HepG2 (cell line): Measurements from ENCODE around the gene PEMT. TPM values are rescaled to one million over a fixed set of nuclear protein-coding genes. Genes with fewer than 3 reads are reported as not detected.

ENCODE experiments used
- CEBPB ChIP-seq: IDR thresholded peaks from 2 replicates; pipeline ENCODE4 v1.6.1; 2011; ENCODE audit warnings: low read depth, low read length, improper control_type of control experiment, borderline replicate concordance
- FIP1L1 ChIP-seq: fragments of 200-400 bp; formaldehyde crosslinking; IDR thresholded peaks from 2 replicates; pipeline ENCODE4 v1.6.1; 2018; ENCODE audit warnings: low read depth, mild to moderate bottlenecking, low read length, moderate library complexity, borderline replicate concordance; ENCODE audit not compliant: insufficient read depth
- HNRNPLL ChIP-seq: fragments of 200-400 bp; formaldehyde crosslinking; IDR thresholded peaks from 2 replicates; pipeline ENCODE4 v1.6.1; 2017; ENCODE audit warnings: mild to moderate bottlenecking, low read depth, low read length; ENCODE audit not compliant: poor library complexity, severe bottlenecking
- SRSF9 ChIP-seq: fragments of 200-400 bp; formaldehyde crosslinking; IDR thresholded peaks from 2 replicates; pipeline ENCODE4 v1.6.1; 2018; ENCODE audit warnings: borderline replicate concordance, mild to moderate bottlenecking, low read depth, low read length; ENCODE audit not compliant: insufficient read depth, poor library complexity, severe bottlenecking
- ZNF121 ChIP-seq: sonication (generic); formaldehyde crosslinking; IDR thresholded peaks from 2 replicates; pipeline ENCODE4 v1.5.0; 2020; ENCODE audit warnings: mild to moderate bottlenecking, missing genetic modification reagents
- ZNF674 ChIP-seq: sonication (generic); formaldehyde crosslinking; IDR thresholded peaks from 2 replicates; pipeline ENCODE4 v1.5.0; 2020; ENCODE audit warnings: low read depth, mild to moderate bottlenecking, missing genetic modification reagents
- ZNF850 ChIP-seq: sonication (generic); formaldehyde crosslinking; conservative IDR thresholded peaks from 2 replicates; pipeline ENCODE4 v1.9.0; 2021; ENCODE audit warnings: mild to moderate bottlenecking, missing genetic modification reagents
- polyA plus RNA-seq, 8 experiments: library from polyadenylated mRNA; depleted of rRNA in 3 of 8; stranded (reverse) in 7 of 8; unstranded in 1 of 8; fragments of >200 nt; fragmentation: Illumina TruSeq in 4 of 8; extraction: Trizol in 4 of 8; gene quantifications; 2 replicates each; pipeline versions ENCODE4 v1.2.1 to v1.2.3, GENCODE V29; 2011 to 2016; ENCODE audit warnings: low read depth in 4 of 8, missing spikeins in 1 of 8, mixed read lengths in 1 of 8; ENCODE audit not compliant: insufficient read depth in 1 of 8
- total RNA-seq, 5 experiments: library from RNA; depleted of rRNA; stranded (reverse); fragments of >200 nt; fragmentation: Illumina TruSeq; extraction: Trizol; gene quantifications; 2 replicates each; pipeline ENCODE4 v1.2.3, GENCODE V29; 2016; ENCODE audit warnings: low read depth in 1 of 5
- TF ChIP-seq, protein P1 (sequence below): sonication (generic); formaldehyde crosslinking; IDR thresholded peaks from 2 replicates; pipeline ENCODE4 v1.8.0; 2023; ENCODE audit warnings: mild to moderate bottlenecking, missing genetic modification reagents
- TF ChIP-seq, protein P2 (sequence below): sonication (generic); formaldehyde crosslinking; IDR thresholded peaks from 2 replicates; pipeline ENCODE4 v1.4.0; 2020; ENCODE audit warnings: missing genetic modification reagents, borderline replicate concordance
- TF ChIP-seq, protein P3 (sequence below): sonication (generic); formaldehyde crosslinking; IDR thresholded peaks from 2 replicates; pipeline ENCODE4 v1.4.0; 2020; ENCODE audit warnings: missing genetic modification reagents, borderline replicate concordance
- TF ChIP-seq, protein P4 (sequence below): sonication (generic); formaldehyde crosslinking; IDR thresholded peaks from 2 replicates; pipeline ENCODE4 v1.8.0; 2022; ENCODE audit warnings: mild to moderate bottlenecking, missing genetic modification reagents, borderline replicate concordance
- TF ChIP-seq, protein P5 (sequence below): sonication (generic); formaldehyde crosslinking; IDR thresholded peaks from 2 replicates; pipeline ENCODE4 v1.9.0; 2021; ENCODE audit warnings: missing genetic modification reagents, borderline replicate concordance
- TF ChIP-seq, protein P6 (sequence below): sonication (generic); formaldehyde crosslinking; IDR thresholded peaks from 2 replicates; pipeline ENCODE4 v1.8.0; 2022; ENCODE audit warnings: mild to moderate bottlenecking, missing genetic modification reagents, moderate library complexity

PEMT gene
- total and polyA plus RNA-seq, 2 of the 13 experiments (the other 11 are each of a cell fraction or from before 2014, with no cell fraction given): 31.7 to 43.6 TPM

DNA sequence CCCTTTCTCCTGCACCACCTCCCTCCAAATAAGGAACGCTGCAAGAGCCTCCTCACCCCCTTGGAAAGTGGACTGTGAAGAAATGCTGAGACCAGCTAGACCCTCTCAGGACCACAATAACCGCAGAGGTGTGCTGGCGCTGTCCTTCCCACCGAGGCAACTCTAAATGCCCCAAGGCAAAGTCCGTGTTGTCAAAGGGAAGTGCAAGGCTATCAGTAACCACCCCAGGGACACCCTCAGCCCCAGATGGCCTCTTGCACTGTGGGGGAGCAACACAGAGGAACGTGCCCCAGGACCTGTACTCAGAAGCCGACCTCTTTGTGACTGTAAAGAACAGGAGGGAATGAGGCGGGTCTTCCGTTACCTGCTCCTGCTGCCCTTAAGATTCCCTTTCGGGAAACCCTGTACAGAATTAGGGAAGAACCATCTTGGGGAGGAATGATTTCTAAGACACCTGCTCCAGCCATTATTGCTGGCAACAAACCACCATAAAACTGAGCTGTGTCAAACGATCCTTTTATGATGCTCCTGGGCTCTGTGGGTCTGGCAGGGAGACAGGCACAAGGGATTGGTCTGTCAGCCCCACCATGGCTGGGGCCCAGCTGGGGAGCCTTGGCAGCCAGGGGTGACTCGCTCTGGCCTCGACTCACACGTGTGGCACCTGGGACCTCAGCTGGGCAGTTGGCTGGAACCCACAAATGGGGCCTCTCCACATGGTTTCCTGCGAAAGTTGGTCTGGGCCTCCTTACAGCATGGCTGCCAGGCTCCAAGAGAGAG, 129.3 kb downstream of the PEMT start (continued):
- TF ChIP-seq ZNF850 (CRISPR knock-in tag): no peak
- TF ChIP-seq, protein P1, sequence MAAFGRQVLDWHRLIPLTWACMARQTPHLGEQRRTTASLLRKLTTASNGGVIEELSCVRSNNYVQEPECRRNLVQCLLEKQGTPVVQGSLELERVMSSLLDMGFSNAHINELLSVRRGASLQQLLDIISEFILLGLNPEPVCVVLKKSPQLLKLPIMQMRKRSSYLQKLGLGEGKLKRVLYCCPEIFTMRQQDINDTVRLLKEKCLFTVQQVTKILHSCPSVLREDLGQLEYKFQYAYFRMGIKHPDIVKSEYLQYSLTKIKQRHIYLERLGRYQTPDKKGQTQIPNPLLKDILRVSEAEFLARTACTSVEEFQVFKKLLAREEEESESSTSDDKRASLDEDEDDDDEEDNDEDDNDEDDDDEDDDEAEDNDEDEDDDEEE (CRISPR knock-in tag): 0 out of 2 replicates have a peak, but pooled peaks have one; percentile 55
- TF ChIP-seq, protein P2, sequence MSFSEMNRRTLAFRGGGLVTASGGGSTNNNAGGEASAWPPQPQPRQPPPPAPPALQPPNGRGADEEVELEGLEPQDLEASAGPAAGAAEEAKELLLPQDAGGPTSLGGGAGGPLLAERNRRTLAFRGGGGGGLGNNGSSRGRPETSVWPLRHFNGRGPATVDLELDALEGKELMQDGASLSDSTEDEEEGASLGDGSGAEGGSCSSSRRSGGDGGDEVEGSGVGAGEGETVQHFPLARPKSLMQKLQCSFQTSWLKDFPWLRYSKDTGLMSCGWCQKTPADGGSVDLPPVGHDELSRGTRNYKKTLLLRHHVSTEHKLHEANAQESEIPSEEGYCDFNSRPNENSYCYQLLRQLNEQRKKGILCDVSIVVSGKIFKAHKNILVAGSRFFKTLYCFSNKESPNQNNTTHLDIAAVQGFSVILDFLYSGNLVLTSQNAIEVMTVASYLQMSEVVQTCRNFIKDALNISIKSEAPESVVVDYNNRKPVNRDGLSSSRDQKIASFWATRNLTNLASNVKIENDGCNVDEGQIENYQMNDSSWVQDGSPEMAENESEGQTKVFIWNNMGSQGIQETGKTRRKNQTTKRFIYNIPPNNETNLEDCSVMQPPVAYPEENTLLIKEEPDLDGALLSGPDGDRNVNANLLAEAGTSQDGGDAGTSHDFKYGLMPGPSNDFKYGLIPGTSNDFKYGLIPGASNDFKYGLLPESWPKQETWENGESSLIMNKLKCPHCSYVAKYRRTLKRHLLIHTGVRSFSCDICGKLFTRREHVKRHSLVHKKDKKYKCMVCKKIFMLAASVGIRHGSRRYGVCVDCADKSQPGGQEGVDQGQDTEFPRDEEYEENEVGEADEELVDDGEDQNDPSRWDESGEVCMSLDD: no peak
- TF ChIP-seq, protein P3, sequence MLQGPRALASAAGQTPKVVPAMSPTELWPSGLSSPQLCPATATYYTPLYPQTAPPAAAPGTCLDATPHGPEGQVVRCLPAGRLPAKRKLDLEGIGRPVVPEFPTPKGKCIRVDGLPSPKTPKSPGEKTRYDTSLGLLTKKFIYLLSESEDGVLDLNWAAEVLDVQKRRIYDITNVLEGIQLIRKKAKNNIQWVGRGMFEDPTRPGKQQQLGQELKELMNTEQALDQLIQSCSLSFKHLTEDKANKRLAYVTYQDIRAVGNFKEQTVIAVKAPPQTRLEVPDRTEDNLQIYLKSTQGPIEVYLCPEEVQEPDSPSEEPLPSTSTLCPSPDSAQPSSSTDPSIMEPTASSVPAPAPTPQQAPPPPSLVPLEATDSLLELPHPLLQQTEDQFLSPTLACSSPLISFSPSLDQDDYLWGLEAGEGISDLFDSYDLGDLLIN: no peak
- TF ChIP-seq, protein P4, sequence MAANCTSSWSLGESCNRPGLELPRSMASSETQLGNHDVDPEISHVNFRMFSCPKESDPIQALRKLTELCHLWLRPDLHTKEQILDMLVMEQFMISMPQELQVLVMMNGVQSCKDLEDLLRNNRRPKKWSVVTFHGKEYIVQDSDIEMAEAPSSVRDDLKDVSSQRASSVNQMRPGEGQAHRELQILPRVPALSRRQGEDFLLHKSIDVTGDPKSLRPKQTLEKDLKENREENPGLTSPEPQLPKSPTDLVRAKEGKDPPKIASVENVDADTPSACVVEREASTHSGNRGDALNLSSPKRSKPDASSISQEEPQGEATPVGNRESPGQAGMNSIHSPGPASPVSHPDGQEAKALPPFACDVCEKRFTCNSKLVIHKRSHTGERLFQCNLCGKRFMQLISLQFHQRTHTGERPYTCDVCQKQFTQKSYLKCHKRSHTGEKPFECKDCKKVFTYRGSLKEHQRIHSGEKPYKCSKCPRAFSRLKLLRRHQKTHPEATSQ (CRISPR knock-in tag): no peak
- TF ChIP-seq, protein P5, sequence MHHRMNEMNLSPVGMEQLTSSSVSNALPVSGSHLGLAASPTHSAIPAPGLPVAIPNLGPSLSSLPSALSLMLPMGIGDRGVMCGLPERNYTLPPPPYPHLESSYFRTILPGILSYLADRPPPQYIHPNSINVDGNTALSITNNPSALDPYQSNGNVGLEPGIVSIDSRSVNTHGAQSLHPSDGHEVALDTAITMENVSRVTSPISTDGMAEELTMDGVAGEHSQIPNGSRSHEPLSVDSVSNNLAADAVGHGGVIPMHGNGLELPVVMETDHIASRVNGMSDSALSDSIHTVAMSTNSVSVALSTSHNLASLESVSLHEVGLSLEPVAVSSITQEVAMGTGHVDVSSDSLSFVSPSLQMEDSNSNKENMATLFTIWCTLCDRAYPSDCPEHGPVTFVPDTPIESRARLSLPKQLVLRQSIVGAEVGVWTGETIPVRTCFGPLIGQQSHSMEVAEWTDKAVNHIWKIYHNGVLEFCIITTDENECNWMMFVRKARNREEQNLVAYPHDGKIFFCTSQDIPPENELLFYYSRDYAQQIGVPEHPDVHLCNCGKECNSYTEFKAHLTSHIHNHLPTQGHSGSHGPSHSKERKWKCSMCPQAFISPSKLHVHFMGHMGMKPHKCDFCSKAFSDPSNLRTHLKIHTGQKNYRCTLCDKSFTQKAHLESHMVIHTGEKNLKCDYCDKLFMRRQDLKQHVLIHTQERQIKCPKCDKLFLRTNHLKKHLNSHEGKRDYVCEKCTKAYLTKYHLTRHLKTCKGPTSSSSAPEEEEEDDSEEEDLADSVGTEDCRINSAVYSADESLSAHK (CRISPR knock-in tag): no peak
- no peak for TF ChIP-seq FIP1L1
- no peak for TF ChIP-seq SRSF9
- TF ChIP-seq, protein P6, sequence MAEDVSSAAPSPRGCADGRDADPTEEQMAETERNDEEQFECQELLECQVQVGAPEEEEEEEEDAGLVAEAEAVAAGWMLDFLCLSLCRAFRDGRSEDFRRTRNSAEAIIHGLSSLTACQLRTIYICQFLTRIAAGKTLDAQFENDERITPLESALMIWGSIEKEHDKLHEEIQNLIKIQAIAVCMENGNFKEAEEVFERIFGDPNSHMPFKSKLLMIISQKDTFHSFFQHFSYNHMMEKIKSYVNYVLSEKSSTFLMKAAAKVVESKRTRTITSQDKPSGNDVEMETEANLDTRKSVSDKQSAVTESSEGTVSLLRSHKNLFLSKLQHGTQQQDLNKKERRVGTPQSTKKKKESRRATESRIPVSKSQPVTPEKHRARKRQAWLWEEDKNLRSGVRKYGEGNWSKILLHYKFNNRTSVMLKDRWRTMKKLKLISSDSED (CRISPR knock-in tag): no peak
- TF ChIP-seq ZNF674 (CRISPR knock-in tag): no peak
- no peak; the same call in none of the 2 replicates for TF ChIP-seq ZNF121 (CRISPR knock-in tag)
- TF ChIP-seq CEBPB: no peak
- TF ChIP-seq HNRNPLL: no peak
